Brain microvascular endothelial cell (primary cell): Measurements from ENCODE around the gene BICRAL.
"Not testable (repeated sequence)": the region's sequence is repeated elsewhere in the genome, so short reads cannot be mapped to it uniquely, and the experiment has no call there.

Experiments used
- DNase-seq: peaks from one replicate; pipeline ENCODE4 v3.0.0-alpha.2; 2020
- H3K27ac ChIP-seq: fragments of 250-450 bp; sonication (Bioruptor Pico); 2 replicates; pipeline ENCODE4 v1.5.1; 2020; ENCODE audit warnings: mild to moderate bottlenecking, moderate library complexity
- H3K27me3 ChIP-seq: fragments of 250-450 bp; sonication (Bioruptor Pico); replicated peaks from 2 replicates; pipeline ENCODE4 v1.5.1; 2020; ENCODE audit warnings: mild to moderate bottlenecking
- H3K36me3 ChIP-seq: fragments of 250-450 bp; sonication (Bioruptor Pico); replicated peaks from 2 replicates; pipeline ENCODE4 v1.5.1; 2020; ENCODE audit warnings: mild to moderate bottlenecking
- H3K4me3 ChIP-seq: 2 replicates; pipeline ENCODE4 v1.5.1; 2011; ENCODE audit warnings: low read depth, mild to moderate bottlenecking, control low read depth, low read length, moderate library complexity
- in situ Hi-C: cut with HindIII; loops from 2 replicates; pipeline ENCODE4 v1.10.0; 2017; ENCODE audit warnings: low sequenced_read_pairs, low pct_ligation_motif_present
- TF ChIP-seq, protein P1 (sequence below): IDR thresholded peaks from 2 replicates; pipeline ENCODE4 v1.5.1; 2011; ENCODE audit warnings: low read depth, mild to moderate bottlenecking, moderate library complexity, low read length, control low read depth, inconsistent platforms; ENCODE audit errors: missing control alignments

The BICRAL gene

GRCh38 chr6:42870145-42870936 lies 88.5 kb downstream of the BICRAL start:
- in situ Hi-C loops, result loop anchor here (25.0 kb wide), 1 partner anchor 208 kb away; no protein-coding TSS in a partner anchor
- DNase-seq, result no peak
- H3K36me3 ChIP-seq, result peaks cover 2% of the 10 kb centered on the region
- no peak overlapping the region for H3K27ac ChIP-seq
- TF ChIP-seq, protein P1, sequence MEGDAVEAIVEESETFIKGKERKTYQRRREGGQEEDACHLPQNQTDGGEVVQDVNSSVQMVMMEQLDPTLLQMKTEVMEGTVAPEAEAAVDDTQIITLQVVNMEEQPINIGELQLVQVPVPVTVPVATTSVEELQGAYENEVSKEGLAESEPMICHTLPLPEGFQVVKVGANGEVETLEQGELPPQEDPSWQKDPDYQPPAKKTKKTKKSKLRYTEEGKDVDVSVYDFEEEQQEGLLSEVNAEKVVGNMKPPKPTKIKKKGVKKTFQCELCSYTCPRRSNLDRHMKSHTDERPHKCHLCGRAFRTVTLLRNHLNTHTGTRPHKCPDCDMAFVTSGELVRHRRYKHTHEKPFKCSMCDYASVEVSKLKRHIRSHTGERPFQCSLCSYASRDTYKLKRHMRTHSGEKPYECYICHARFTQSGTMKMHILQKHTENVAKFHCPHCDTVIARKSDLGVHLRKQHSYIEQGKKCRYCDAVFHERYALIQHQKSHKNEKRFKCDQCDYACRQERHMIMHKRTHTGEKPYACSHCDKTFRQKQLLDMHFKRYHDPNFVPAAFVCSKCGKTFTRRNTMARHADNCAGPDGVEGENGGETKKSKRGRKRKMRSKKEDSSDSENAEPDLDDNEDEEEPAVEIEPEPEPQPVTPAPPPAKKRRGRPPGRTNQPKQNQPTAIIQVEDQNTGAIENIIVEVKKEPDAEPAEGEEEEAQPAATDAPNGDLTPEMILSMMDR, result no peak
- no peak overlapping the region for H3K4me3 ChIP-seq
- no peaks in the 10 kb centered on the region for H3K27me3 ChIP-seq

DNA sequence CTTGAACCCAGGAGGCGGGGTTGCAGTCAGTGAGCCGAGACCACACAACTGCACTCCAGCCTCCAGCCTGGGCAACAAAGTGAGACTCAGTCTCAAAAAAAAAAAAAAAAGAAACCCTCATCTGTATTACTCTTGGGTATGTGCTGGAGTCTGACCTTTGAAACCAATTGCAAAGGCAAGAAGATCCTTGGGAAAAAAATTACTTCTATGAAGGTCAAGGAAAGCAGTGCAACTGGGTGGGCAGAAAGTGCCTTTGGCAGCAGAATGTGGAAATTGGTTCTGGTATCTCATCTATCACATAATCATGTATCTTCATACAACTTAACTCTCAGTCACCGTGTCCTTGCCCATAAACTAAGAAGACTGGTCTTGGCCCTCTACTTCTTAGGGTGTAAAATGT lies 89.9 kb downstream of the BICRAL start:
- no peak for DNase-seq
- in situ Hi-C loops, result loop anchor here (25.0 kb wide), 1 partner anchor 209 kb away; no protein-coding TSS in a partner anchor
- Histone ChIP-seq H3K27ac (no peak overlapping the region), H3K4me3 (no peak overlapping the region), H3K27me3 (no peaks in the 10 kb centered on the region), H3K36me3 (peaks cover 2% of the 10 kb centered on the region)
- TF ChIP-seq, protein P1, result no peak

- no peaks in the 10 kb centered on the region for H3K36me3 ChIP-seq
- H3K4me3 ChIP-seq, result no peak overlapping the region
- TF ChIP-seq, protein P1, result no peak
- in situ Hi-C loops, result loop anchor here (25.0 kb wide), 1 partner anchor 211 kb away; no protein-coding TSS in a partner anchor
- H3K27ac ChIP-seq, result no peak overlapping the region
- no peaks in the 10 kb centered on the region for H3K27me3 ChIP-seq
- no peak for DNase-seq
These were observed 91.5 kb downstream of the BICRAL start for GRCh38 chr6:42873313-42873712.

DNA sequence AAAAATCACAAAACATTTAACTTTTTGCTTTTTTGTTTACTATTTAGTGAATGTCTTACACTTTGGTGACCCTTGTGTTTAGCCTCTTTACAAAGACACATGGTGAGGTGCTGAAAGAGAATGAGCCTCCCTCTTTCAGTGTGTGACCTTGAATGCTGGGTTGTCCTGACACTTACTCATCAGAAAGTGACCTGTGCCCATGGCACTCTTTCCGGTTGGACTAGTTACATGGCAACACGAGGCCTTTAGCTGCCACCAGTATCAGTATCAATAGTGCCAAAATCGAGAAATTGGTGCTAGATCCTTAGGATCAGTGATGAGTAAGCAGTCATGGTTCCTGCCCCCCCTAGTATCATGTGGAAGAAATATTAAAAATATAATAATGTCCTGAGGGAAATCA lies 95.8 kb downstream of the BICRAL start:
- no peak for DNase-seq
- in situ Hi-C loops, result no loop called here
- no peak overlapping the region for H3K4me3 ChIP-seq
- H3K27me3 ChIP-seq, result no peaks in the 10 kb centered on the region
- H3K27ac ChIP-seq, result no peak overlapping the region
- TF ChIP-seq, protein P1, result no peak
- peaks cover 8% of the 10 kb centered on the region for H3K36me3 ChIP-seq

- TF ChIP-seq, protein P1, result peak; percentile 23
- H3K27me3 ChIP-seq, result no peaks in the 10 kb centered on the region
- in situ Hi-C loops, result no loop called here
- peak within 1 kb of the TSS; percentile 91 for H3K27ac ChIP-seq
- peak; percentile 89 for DNase-seq
- H3K4me3 ChIP-seq, result peak within 1 kb of the TSS; percentile 89
- peaks cover 27% of the 10 kb centered on the region for H3K36me3 ChIP-seq
These were observed 97.8 kb downstream of the BICRAL start, which contains the start of gene RPL7L1 for GRCh38 chr6:42879372-42880239. TSS of gene RPL7L1 (plus strand) at chr6:42879616. CDS start at chr6:42879911, 295 bp downstream.

DNA sequence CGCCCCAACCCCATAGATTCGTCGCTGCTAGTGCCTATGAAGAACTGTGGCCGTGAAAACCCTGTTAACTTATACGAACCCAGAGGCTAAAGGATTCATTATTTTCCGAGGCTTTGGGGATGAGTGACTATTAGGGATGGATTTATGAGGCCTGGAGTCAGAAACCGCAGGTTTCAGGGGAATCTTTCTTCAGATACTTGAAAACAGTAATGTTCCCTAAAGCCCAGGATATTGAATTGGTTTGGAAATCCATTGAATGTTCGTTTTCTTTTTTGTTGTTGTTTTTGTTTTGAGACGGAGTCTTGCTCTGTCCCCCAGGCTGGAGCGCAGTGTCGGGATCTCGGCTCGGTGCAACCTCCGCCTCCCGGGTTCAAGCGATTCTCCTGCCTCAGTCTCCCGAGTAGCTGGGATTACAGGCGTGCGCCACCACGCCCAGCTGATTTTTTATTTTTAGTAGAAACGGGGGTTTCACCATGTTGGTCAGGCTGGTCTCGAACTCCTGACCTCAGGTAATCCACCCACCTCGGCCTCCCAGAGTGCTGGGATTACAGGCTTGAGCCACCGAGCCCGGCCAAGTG lies 98.5 kb downstream of the BICRAL start:
- H3K27me3 ChIP-seq, in situ Hi-C loops, DNase-seq: not testable (repeated sequence)
- Histone ChIP-seq H3K4me3 (peak overlapping the region; percentile 89), H3K27ac (peak overlapping the region; percentile 91), H3K36me3 (peaks cover 34% of the 10 kb centered on the region)

- in situ Hi-C loops, H3K27me3 ChIP-seq, DNase-seq: not testable (repeated sequence)
- H3K4me3 ChIP-seq, result peak overlapping the region; percentile 89
- peak overlapping the region; percentile 91 for H3K27ac ChIP-seq
- peaks cover 40% of the 10 kb centered on the region for H3K36me3 ChIP-seq
These were observed 99.0 kb downstream of the BICRAL start for GRCh38 chr6:42880871-42881270.
